ENCODE data around the gene CDCP1. TPM values are rescaled to one million over a fixed set of nuclear protein-coding genes. Genes with fewer than 3 reads are reported as not detected.

Gene CDCP1
- total and polyA plus RNA-seq, 2 donors (not counting 1 experiment from before 2014, with no cell fraction given) = not detected

DNA sequence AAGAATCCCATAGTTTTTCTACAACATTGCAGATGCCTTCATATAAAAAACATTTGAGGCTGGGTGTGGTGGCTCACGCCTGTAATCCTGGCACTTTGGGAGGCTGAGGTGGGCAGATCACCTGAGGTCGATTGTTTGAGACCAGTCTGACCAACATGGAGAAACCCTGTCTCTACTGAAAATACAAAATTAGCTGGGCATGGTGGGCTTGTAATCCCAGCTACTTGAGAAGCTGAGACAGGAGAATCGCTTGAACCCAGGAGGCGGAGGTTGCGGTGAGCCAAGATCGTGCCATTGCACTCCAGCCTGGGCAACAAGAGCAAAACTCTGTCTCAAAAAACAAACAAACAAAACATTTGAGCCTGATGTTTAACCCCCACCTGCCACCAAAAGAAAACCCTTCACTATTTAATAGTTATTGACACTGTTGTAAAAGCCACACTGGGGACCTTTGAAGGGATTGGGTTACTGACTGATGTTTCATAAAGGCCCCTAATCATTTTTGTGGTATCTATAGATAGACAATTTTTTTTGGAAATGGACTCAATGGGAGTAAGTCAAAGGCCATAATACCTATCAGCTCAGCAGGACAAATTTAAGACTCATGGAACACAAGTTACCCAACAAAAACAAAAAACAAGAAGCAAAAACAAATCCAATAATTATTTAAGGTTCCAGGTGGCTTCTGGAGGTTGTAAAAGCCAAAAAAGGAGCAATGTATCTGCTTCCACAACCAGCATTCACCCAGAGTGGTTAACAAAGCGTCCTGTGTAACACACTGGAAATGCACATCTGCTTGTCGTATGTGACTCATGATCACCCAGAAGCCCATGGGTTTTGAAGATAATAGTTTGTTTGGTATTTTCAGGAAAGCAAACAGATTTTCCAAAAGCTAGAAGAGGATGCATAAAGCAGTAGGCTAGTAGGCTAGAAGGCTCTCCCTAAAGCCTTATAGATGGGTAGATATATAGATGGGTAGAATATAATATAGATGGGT, 41.2 kb downstream of the CDCP1 start:
- Histone ChIP-seq H3K27me3 (replicated peaks in 1 of 4; ENCODE audit: control extremely low read depth in 1 of 4, control insufficient read depth in 3 of 4, insufficient read depth in 4 of 4, low read length in 3 of 4) (no peaks in the 10 kb centered on the region), H3K79me2 (ENCODE audit: control insufficient read depth, insufficient read depth, low read length) (no peaks in the 10 kb centered on the region), H2AFZ (ENCODE audit: insufficient read depth, low read depth, low read length, poor library complexity, severe bottlenecking) (no peak overlapping the region), H3K4me2 (replicated peaks; ENCODE audit: low read depth, low read length, poor library complexity, severe bottlenecking) (no peak overlapping the region), H3K4me3 (ENCODE audit: control extremely low read depth in 1 of 5, extremely low read depth in 1 of 5, insufficient read depth in 1 of 5, low read depth in 2 of 5, low read length in 4 of 5) (no peak overlapping the region), H3K36me3 (replicated peaks in 1 of 2; ENCODE audit: control extremely low read depth in 1 of 2, control insufficient read depth in 1 of 2, extremely low read depth in 1 of 2, insufficient read depth in 2 of 2, low read length in 1 of 2) (no peaks in the 10 kb centered on the region), H3K27ac (ENCODE audit: low read length in 2 of 2) (no peak overlapping the region), H3K4me1 (ENCODE audit: control insufficient read depth in 2 of 2, insufficient read depth in 2 of 2, low read length in 2 of 2) (peaks cover 0 to 2% of the 10 kb centered on the region in 2 donors), H4K20me1 (ENCODE audit: control insufficient read depth, insufficient read depth, low read length, poor library complexity, severe bottlenecking) (no peaks in the 10 kb centered on the region), H3K9ac (ENCODE audit: low read length) (no peak overlapping the region), H3K9me3 (ENCODE audit: control extremely low read depth in 1 of 3, control insufficient read depth in 2 of 3, insufficient read depth in 1 of 3, low read length in 2 of 3) (no peaks in the 10 kb centered on the region)
- ChIA-PET CTCF (no interaction called here), POLR2A (no interaction called here)
- DNase-seq (no peak), ATAC-seq (ENCODE audit: low read depth) (no peak)
- TF ChIP-seq, protein P1, sequence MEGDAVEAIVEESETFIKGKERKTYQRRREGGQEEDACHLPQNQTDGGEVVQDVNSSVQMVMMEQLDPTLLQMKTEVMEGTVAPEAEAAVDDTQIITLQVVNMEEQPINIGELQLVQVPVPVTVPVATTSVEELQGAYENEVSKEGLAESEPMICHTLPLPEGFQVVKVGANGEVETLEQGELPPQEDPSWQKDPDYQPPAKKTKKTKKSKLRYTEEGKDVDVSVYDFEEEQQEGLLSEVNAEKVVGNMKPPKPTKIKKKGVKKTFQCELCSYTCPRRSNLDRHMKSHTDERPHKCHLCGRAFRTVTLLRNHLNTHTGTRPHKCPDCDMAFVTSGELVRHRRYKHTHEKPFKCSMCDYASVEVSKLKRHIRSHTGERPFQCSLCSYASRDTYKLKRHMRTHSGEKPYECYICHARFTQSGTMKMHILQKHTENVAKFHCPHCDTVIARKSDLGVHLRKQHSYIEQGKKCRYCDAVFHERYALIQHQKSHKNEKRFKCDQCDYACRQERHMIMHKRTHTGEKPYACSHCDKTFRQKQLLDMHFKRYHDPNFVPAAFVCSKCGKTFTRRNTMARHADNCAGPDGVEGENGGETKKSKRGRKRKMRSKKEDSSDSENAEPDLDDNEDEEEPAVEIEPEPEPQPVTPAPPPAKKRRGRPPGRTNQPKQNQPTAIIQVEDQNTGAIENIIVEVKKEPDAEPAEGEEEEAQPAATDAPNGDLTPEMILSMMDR (IDR thresholded peaks at IDR 0.05) = no peak
- TF ChIP-seq EZH2 (IDR thresholded peaks at IDR 0.05; ENCODE audit: borderline replicate concordance, insufficient read depth, low read depth, low read length, poor library complexity, severe bottlenecking) = no peak
- H3K27ac Mint-ChIP-seq = no peak overlapping the region
- H3K4me3 Mint-ChIP-seq = no peak overlapping the region
- intact Hi-C loops (cut with micrococcal nuclease) = no loop called here
- peaks cover 2% of the 10 kb centered on the region for H3K9me3 Mint-ChIP-seq (ENCODE audit: insufficient read depth)
- WGBS (ENCODE audit: insufficient coverage) = 80% methylated on average over 5 of the region's 8 CpGs
- peaks cover 15% of the 10 kb centered on the region for H3K27me3 Mint-ChIP-seq
- H3K4me1 Mint-ChIP-seq = peaks cover 4% of the 10 kb centered on the region
